A673 (cell line): Measurements from ENCODE around the gene MICAL3. TPM values are rescaled to one million over a fixed set of nuclear protein-coding genes. Genes with fewer than 3 reads are reported as not detected.

ENCODE experiments used
- BruUV-seq: library from RNA; stranded (reverse); fragments of 400-500 nt; replicated peaks from 2 replicates; lab custom pipeline; 2021; lab: Mats Ljungman, UMichigan
- CTCF ChIA-PET: fragments of 300-600 bp; sonication (Branson Sonifier 250); formaldehyde crosslinking; loops from one replicate; lab custom pipeline; 2022; ENCODE audit warnings: antibody characterized with exemption; lab: Charles Lee
- POLR2A ChIA-PET: fragments of 300-600 bp; sonication (Branson Sonifier 250); formaldehyde crosslinking; loops from one replicate; lab custom pipeline; 2022; ENCODE audit warnings: antibody characterized with exemption; ENCODE audit not compliant: low non-redundant PET; lab: Charles Lee
- DNase-seq: peaks from one replicate; pipeline ENCODE4 v3.0.0-alpha.2; 2015; ENCODE audit warnings: low spot score
- H3K27ac ChIP-seq: fragments of 200-600 bp; sonication (generic); 2 replicates; pipeline ENCODE4 v1.5.1; 2016; ENCODE audit warnings: mixed run types, low read depth, mild to moderate bottlenecking, mixed read lengths, antibody characterized with exemption, low read length; ENCODE audit not compliant: poor library complexity, severe bottlenecking
- H3K27me3 ChIP-seq: fragments of 200-600 bp; sonication (generic); replicated peaks from 2 replicates; pipeline ENCODE4 v1.6.1; 2017; ENCODE audit warnings: mixed run types, low read depth, mild to moderate bottlenecking, mixed read lengths, antibody characterized with exemption, low read length; ENCODE audit not compliant: insufficient read depth, poor library complexity
- H3K36me3 ChIP-seq: fragments of 200-600 bp; sonication (generic); 2 replicates; pipeline ENCODE4 v1.6.1; 2016; ENCODE audit warnings: mixed run types, mild to moderate bottlenecking, mixed read lengths, antibody characterized with exemption, low read length; ENCODE audit not compliant: insufficient read depth, poor library complexity, severe bottlenecking
- H3K4me1 ChIP-seq: fragments of 200-600 bp; sonication (generic); 2 replicates; pipeline ENCODE4 v1.6.1; 2017; ENCODE audit warnings: mixed run types, mild to moderate bottlenecking, mixed read lengths, antibody characterized with exemption, low read length; ENCODE audit not compliant: insufficient read depth, poor library complexity, severe bottlenecking
- H3K4me3 ChIP-seq: fragments of 200-600 bp; sonication (generic); 2 replicates; pipeline ENCODE4 v1.5.1; 2016; ENCODE audit warnings: low read depth, mixed run types, mild to moderate bottlenecking, mixed read lengths, low read length; ENCODE audit not compliant: poor library complexity, severe bottlenecking
- H3K9me3 ChIP-seq: fragments of 200-600 bp; sonication (generic); 2 replicates; pipeline ENCODE4 v1.6.1; 2016; ENCODE audit warnings: mixed run types, low read depth, mild to moderate bottlenecking, mixed read lengths, antibody characterized with exemption, low read length; ENCODE audit not compliant: poor library complexity, severe bottlenecking
- CTCF ChIP-seq: fragments of 300-800, 200-600 bp; sonication (generic); conservative IDR thresholded peaks from 2 replicates; pipeline ENCODE4 v1.5.1; 2017; ENCODE audit warnings: low read depth, mild to moderate bottlenecking, antibody characterized with exemption, low read length, moderate library complexity, mixed read lengths
- EZH2 ChIP-seq: fragments of 200-600 bp; sonication (generic); IDR thresholded peaks from 2 replicates; pipeline ENCODE4 v1.6.1; 2017; ENCODE audit warnings: borderline replicate concordance, low read depth, mild to moderate bottlenecking, mixed read lengths, antibody characterized with exemption, low read length; ENCODE audit not compliant: poor library complexity, severe bottlenecking
- intact Hi-C: fragments of 100-400 bp; cut with micrococcal nuclease; formaldehyde crosslinking; loops from one replicate; pipeline ENCODE4 v1.10.0; 2022; ENCODE audit not compliant: unreplicated experiment
- total RNA-seq: library from RNA; stranded (reverse); gene quantifications from 2 replicates; pipeline ENCODE4 v1.2.3, GENCODE V29; 2021

The MICAL3 gene
- total RNA-seq, 1 experiment from 2014 or later = 63.6 TPM

- POLR2A ChIA-PET = no interaction called here
Observed at GRCh38 chr22:17770180-17771077, 253.9 kb downstream of the MICAL3 start.

GRCh38 chr22:17769716-17770082 is 254.7 kb downstream of the MICAL3 start:
- Histone ChIP-seq H3K27ac (no peak overlapping the region), H3K4me3 (no peak overlapping the region), H3K9me3 (no peaks in the 10 kb centered on the region), H3K36me3 (no peaks in the 10 kb centered on the region), H3K4me1 (peaks cover 9% of the 10 kb centered on the region), H3K27me3 (no peaks in the 10 kb centered on the region)
- ChIA-PET CTCF (no interaction called here), POLR2A (no interaction called here)
- TF ChIP-seq EZH2 (no peak), CTCF (no peak)
- no peak for DNase-seq
- no TSS peak for BruUV-seq
- intact Hi-C loops = no loop called here

More at GRCh38 chr22:17770180-17771077, 253.9 kb downstream of the MICAL3 start:
- H3K9me3 ChIP-seq = no peaks in the 10 kb centered on the region
- TF ChIP-seq EZH2 (no peak), CTCF (no peak)
- no peaks in the 10 kb centered on the region for H3K36me3 ChIP-seq
- peaks cover 11% of the 10 kb centered on the region for H3K4me1 ChIP-seq
- intact Hi-C loops = no loop called here
- no peak for DNase-seq
- H3K4me3 ChIP-seq = no peak overlapping the region
- BruUV-seq = no TSS peak
- H3K27me3 ChIP-seq = no peaks in the 10 kb centered on the region
- CTCF ChIA-PET = no interaction called here
- no peak overlapping the region for H3K27ac ChIP-seq

- TF ChIP-seq CTCF = no peak
- no peak for TF ChIP-seq EZH2
- DNase-seq = no peak
- Histone ChIP-seq H3K36me3 (no peaks in the 10 kb centered on the region), H3K9me3 (no peaks in the 10 kb centered on the region), H3K4me1 (peaks cover 6% of the 10 kb centered on the region), H3K27ac (no peak overlapping the region), H3K27me3 (no peaks in the 10 kb centered on the region), H3K4me3 (no peak overlapping the region)
- POLR2A ChIA-PET = no interaction called here
- intact Hi-C loops = no loop called here
- CTCF ChIA-PET = no interaction called here
- BruUV-seq = no TSS peak
Observed at GRCh38 chr22:17769013-17769715, 255.2 kb downstream of the MICAL3 start.
